CD4-positive, alpha-beta T cell treated with Interleukin-21 for 1 hour (primary cell): ENCODE measurements around the gene TCF12.

Source experiments
- DNase-seq: peaks from one replicate; pipeline ENCODE4 v3.0.0-alpha.2; 2020

The TCF12 gene

GRCh38 chr15:56918046-56918938 is at the start of gene TCF12:
Gene TCF12 (plus strand): TSS chr15:56918644. CDS start chr15:56919914, 1,270 bp downstream.
- peak; percentile 93 for DNase-seq

DNA sequence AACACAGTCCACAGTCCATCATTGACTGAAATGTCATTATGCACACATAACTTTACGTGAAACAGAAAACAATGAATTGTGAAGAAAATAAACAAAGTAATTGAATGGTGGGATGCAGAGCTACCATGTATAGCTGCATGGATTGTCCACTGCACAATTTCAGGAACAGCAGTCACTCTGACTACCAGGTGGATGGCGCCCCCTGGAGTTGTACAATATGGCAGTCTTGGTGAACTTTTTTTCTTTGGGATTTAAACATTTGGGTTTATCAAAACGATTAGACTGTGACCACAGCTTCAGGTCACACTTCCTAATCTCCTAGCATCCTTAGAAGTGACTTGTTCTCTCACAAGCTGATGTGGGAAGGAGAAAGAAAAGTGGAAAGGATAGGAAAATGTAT is 48.9 kb upstream of the TCF12 start:
- DNase-seq: no peak

GRCh38 chr15:56871185-56871584 is 47.3 kb upstream of the TCF12 start:
- DNase-seq: no peak

- DNase-seq: no peak
Observed at GRCh38 chr15:56871867-56872266, 46.6 kb upstream of the TCF12 start.

DNA sequence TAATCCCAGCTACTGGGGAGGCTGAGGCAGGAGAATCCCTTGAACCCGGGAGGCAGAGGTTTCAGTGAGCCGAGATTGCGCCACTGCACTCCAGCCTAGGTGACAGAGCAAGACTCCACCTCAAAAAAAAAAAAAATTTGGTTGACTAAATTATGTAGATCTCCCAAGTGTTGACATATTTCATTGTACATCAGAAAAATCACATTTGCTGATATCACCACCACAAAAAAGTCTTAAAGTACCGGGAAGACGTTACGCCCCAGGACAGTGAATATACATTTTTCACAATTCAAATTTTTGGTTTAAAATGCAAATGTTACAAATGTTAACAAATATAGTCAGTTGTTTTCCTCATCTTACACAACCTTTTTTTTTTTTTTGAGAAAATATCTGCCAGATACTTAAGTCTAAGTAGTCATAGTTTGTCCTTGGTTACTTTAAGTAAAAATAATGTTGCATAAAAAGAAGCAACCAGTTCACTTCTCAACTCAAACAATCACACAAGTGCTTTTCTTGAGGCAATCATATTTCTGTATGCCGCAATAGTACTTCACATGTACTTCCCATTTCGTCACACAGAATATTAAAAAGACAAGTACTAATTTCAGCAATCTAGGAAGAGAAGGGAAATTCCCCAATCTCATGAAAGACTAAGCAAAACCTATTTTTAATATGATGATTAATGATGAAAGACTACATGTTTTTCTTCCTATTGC is 41.0 kb upstream of the TCF12 start:
- DNase-seq: peak; percentile 5

GRCh38 chr15:56879502-56879901 is 38.9 kb upstream of the TCF12 start:
- no peak for DNase-seq

DNA sequence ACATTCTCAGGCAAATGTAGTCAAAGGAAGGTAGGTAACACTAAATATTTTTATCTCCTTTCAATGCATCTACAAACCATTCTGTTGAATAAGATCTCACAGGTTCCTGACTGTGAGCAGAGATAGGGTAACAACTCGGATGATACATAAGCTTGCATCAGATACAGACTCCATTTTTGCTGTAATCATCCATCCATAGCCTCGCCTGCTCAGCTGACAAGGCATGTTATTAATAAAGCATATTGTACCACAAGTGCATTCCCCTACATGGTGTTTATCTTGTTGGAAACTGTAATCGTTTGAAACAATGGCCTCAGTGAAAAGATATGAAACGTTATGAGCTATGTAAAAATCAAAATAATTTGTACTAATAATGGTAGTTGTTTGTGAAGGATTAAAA is 35.4 kb upstream of the TCF12 start:
- no peak for DNase-seq

GRCh38 chr15:56886363-56886931 is 32.0 kb upstream of the TCF12 start:
- peak; percentile 37 for DNase-seq

- peak; percentile 89 for DNase-seq
Observed at GRCh38 chr15:56886932-56887781, 31.3 kb upstream of the TCF12 start.

DNA sequence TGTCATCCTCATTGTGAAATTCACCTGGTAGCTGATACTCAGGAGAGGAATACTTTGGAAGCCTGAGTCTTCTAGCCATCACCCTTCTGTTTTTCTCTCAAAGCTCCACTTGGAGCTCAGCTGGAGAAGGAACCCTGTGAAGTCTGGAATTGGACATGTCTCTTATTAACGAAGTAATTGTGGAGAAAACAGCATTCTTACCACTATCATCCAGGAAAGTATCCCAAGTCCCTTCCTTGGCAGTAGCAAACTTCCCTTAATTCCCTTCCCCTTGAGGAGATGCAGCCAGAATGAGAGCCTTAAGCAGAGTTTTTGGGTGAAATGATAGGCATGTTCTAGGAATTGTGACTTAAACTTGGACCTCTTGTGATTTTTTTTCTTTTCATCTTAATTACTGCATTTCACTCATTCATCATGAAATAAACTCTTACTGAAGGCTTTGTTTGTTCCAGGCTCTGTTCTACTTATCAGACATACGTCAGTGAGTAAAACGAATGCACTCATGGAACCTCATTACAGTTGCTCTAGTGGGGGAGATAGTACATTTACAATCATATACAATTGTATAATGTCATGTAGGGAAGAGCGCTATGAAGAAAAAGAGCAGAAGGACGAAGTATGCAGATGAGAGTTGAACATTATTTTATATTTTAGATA is 30.5 kb upstream of the TCF12 start:
- no peak for DNase-seq

GRCh38 chr15:56890038-56890437 is 28.4 kb upstream of the TCF12 start:
- no peak for DNase-seq

DNA sequence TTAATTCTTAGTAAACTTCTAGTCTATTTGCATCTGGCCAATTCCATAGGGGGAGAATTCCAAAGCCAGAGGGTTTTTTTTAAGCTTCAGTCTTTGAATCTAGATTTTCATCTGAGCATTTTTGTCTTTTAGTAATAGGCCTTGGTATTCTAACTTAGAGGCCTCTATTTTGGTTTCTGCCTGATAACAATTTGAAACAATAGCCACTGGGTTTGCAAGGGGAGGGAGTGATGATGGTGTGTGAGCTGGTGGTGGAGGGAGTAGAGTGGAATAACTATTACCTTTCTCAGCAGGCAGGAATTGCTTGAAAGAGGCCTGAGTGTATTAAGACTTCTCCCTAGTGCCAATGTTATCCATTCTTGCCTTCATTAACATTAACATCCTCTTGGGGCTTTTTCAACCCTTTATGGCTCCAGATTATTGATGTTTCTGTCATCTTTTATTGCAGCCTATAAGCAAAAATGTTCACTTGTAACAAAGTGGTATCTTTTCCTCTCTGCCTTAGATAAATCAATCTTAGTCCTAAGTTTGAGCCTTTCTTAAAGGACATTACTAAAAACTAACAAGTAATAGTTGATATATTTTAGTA is 26.5 kb upstream of the TCF12 start:
- DNase-seq: no peak

GRCh38 chr15:56892659-56893363 is 25.6 kb upstream of the TCF12 start:
- DNase-seq: no peak

GRCh38 chr15:56893364-56893678 is 25.1 kb upstream of the TCF12 start:
- DNase-seq: no peak

GRCh38 chr15:56894601-56895000 is 23.8 kb upstream of the TCF12 start:
- DNase-seq: no peak

DNA sequence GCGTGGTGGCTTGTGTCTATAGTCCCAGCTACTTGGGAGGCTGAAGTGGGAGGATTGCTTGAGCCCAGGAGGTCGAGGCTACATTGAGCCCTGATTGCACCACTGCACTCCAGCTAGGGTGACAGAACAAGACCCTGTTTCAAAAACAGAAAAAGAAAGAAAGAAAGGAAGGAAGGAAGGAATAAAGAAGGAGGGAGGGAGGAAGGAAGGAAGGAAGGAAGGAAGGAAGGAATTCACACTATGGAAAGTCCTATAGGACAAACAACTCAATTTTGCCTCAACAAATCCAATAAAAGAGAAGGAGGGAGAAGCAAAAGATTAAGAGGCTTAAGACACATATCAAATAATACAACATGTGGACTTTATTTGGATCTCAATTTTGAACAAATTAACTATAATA is 16.5 kb upstream of the TCF12 start:
- no peak for DNase-seq

DNA sequence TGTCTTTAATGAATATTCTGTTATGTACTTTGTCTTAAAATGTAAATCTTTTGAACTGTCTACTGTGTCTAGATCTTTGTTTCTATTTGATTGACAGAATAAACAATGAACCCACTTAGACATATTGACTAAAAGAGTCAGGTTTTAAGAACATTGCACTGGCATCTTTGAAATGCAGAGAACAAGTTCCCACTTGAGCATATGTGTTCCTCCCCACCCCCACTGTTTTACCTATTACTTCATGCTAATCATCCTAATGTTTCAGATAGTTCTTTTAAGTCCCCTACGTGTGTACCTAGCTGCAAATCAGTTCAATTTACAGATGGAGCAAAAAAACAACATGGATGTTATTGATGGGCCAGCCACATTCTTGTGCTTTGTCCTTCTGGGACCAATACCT is 11.7 kb upstream of the TCF12 start:
- DNase-seq: no peak

DNA sequence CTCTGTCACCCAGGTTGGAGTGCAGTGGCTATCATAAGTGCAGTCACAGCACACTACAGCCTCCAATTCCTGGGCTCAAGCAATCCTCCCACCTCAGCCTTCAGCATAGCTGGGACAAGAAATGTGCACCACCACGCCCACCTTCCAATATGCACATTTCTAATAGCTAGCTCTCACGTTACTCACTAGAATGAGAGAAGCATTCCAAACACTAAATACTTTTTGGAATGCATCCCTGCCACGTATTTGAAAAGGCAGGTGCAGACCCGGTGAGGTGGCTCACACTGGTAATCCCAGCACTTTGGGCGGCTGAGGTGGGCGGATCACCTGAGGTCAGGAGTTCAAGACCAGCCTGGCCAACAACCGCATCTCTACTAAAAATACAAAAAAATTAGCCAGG is 7.6 kb upstream of the TCF12 start:
- no peak for DNase-seq

DNA sequence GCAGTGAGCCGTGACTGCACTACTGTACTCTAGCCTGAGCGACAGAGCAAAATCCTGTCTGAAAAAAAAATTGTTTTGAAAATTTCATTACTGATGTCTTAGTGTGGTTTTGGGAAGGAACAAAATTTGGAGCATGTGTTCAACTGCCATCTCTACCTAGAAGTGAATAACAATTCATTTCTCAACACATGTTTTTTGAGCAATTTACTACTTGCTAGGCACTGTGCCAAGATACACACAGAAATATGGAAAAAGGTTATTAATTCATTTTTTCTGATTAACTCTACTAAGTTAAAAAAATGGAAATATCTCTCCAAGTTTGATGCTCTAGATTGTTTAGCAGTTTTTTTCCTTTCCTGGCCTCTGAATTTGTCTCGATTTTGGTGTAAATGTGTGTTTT is 5.2 kb upstream of the TCF12 start:
- no peak for DNase-seq

- no peak for DNase-seq
Observed at GRCh38 chr15:56913670-56914069, 4.8 kb upstream of the TCF12 start.

DNA sequence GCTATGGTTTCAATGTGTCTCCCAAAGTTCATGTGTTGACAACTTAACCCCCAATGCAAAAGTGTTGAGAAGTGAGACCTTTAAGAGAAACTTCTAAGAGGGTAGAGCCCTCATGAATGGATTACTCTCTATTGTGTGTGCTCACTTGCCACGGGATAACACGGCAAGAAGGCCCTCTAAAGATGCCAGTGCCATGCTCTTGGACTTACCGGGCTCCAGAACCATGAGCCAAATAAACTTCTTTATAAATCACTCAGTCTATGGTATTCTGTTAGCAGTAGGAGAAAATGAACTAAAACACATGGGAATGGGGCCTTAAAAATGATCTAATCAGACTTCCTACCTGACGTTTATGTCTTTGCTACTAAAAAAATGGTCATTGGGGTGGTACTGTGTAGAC is 2.6 kb upstream of the TCF12 start:
- no peak for DNase-seq
